Endothelial cell of umbilical vein (primary cell): Measurements from ENCODE around the gene CD1E. TPM values are rescaled to one million over a fixed set of nuclear protein-coding genes. Genes with fewer than 3 reads are reported as not detected.

Experiments used
- BruUV-seq: library from RNA; stranded (reverse); fragments of 400-500 nt; replicated peaks from 2 replicates; lab custom pipeline; 2021; lab: Mats Ljungman, UMichigan
- CTCF ChIA-PET: fragments of 300-600, 350-600 bp; sonication (Branson Sonifier 250); formaldehyde crosslinking; loops from one replicate; lab custom pipeline; 2021; ENCODE audit warnings: antibody characterized with exemption, inconsistent platforms; lab: Charles Lee
- POLR2A ChIA-PET: fragments of 300-600, 350-600 bp; sonication (Branson Sonifier 250); formaldehyde crosslinking; loops from one replicate; lab custom pipeline; 2021; ENCODE audit warnings: antibody characterized with exemption, inconsistent platforms; lab: Charles Lee
- DNase-seq: peaks from one replicate; pipeline ENCODE4 v3.0.0-alpha.2; 2011; ENCODE audit warnings: low read depth, low spot score
- FAIRE-seq: peaks from 2 replicates; lab custom pipeline; 2011; peaks lifted over from hg19 to GRCh38; lab: Jason Lieb, UNC
- H2AFZ ChIP-seq: 2 replicates; pipeline ENCODE4 v1.6.0; 2012; ENCODE audit warnings: low read depth, low read length, control low read depth, inconsistent platforms
- H3K27ac ChIP-seq: 2 replicates; pipeline ENCODE4 v1.5.1; 2011; ENCODE audit warnings: low read depth, mild to moderate bottlenecking, control low read depth, low read length, moderate library complexity; ENCODE audit not compliant: insufficient read depth
- H3K27me3 ChIP-seq, 2 experiments: 2 replicates each; pipeline versions ENCODE4 v1.6.0 to v1.6.1; 2011; ENCODE audit warnings: low read length in 2 of 2, mixed read lengths in 1 of 2; ENCODE audit not compliant: control insufficient read depth in 2 of 2, insufficient read depth in 2 of 2
- H3K36me3 ChIP-seq, 2 experiments: 2 replicates in 1 of 2; 3 replicates in 1 of 2; pipeline ENCODE4 v1.5.1; 2011; ENCODE audit warnings: low read length in 2 of 2, mild to moderate bottlenecking in 1 of 2, moderate library complexity in 1 of 2; ENCODE audit not compliant: control insufficient read depth in 2 of 2, insufficient read depth in 2 of 2; ENCODE audit errors: extremely low read depth in 1 of 2
- H3K4me1 ChIP-seq: 3 replicates; pipeline ENCODE4 v1.5.1; 2011; ENCODE audit warnings: mild to moderate bottlenecking, low read length; ENCODE audit not compliant: control insufficient read depth, insufficient read depth; ENCODE audit errors: extremely low read depth
- H3K4me2 ChIP-seq: 2 replicates; pipeline ENCODE4 v1.6.1; 2011; ENCODE audit warnings: low read length, control low read depth, mixed read lengths; ENCODE audit not compliant: insufficient read depth
- H3K4me3 ChIP-seq, 3 experiments: fragments of 200-600 bp in 1 of 3; sonication (generic), shearing (Covaris generic) in 1 of 3; replicated peaks in 1 of 3; 2 replicates each; pipeline ENCODE4 v1.5.1; 2011 to 2016; ENCODE audit warnings: control low read depth in 3 of 3, low read length in 3 of 3, mild to moderate bottlenecking in 2 of 3, inconsistent platforms in 1 of 3, low read depth in 1 of 3, moderate library complexity in 1 of 3; ENCODE audit not compliant: insufficient read depth in 1 of 3
- H3K79me2 ChIP-seq: 2 replicates; pipeline ENCODE4 v1.6.0; 2012; ENCODE audit warnings: low read length, inconsistent platforms; ENCODE audit not compliant: control insufficient read depth, insufficient read depth
- H3K9ac ChIP-seq: replicated peaks from 2 replicates; pipeline ENCODE3; 2011; ENCODE audit warnings: low read length, control low read depth; ENCODE audit not compliant: insufficient read depth; ENCODE audit errors: extremely low read depth
- H3K9me1 ChIP-seq: replicated peaks from 3 replicates; pipeline ENCODE4 v1.6.0; 2011; ENCODE audit warnings: mild to moderate bottlenecking, low read length; ENCODE audit not compliant: control insufficient read depth, insufficient read depth; ENCODE audit errors: extremely low read depth
- H3K9me3 ChIP-seq: replicated peaks from 2 replicates; pipeline ENCODE4 v1.5.1; 2012; ENCODE audit warnings: low read length, inconsistent platforms; ENCODE audit not compliant: control insufficient read depth, insufficient read depth
- H4K20me1 ChIP-seq: replicated peaks from 2 replicates; pipeline ENCODE3; 2011; ENCODE audit warnings: mild to moderate bottlenecking, low read length; ENCODE audit not compliant: control insufficient read depth, insufficient read depth; ENCODE audit errors: extremely low read depth
- CTCF ChIP-seq, 2 donors: IDR thresholded peaks; 1 replicate in 1 of 2; 2 replicates in 1 of 2; pipeline ENCODE4 v1.5.1; 2011; ENCODE audit warnings: low read length in 2 of 2, mild to moderate bottlenecking in 2 of 2, moderate library complexity in 2 of 2, control low read depth in 1 of 2, inconsistent platforms in 1 of 2, low read depth in 1 of 2; ENCODE audit not compliant: insufficient read depth in 1 of 2; ENCODE audit errors: extremely low read depth in 1 of 2
- GATA2 ChIP-seq: IDR thresholded peaks from 2 replicates; pipeline ENCODE4 v1.7.0; 2011; ENCODE audit warnings: low read depth, mild to moderate bottlenecking, moderate library complexity, mixed read lengths, low read length; ENCODE audit not compliant: insufficient read length, insufficient read depth
- JUN ChIP-seq: IDR thresholded peaks from 2 replicates; pipeline ENCODE4 v1.6.1; 2011; ENCODE audit warnings: borderline replicate concordance, low read depth; ENCODE audit not compliant: insufficient read length, insufficient read depth
- MYC ChIP-seq: IDR thresholded peaks from one replicate; pipeline ENCODE4 v1.6.1; 2011; ENCODE audit warnings: mild to moderate bottlenecking, low read depth, low read length
- POLR2A ChIP-seq: IDR thresholded peaks from 2 replicates; pipeline ENCODE4 v1.6.1; 2012; ENCODE audit warnings: low read depth, mild to moderate bottlenecking, control low read depth, low read length
- POLR2AphosphoS5 ChIP-seq: IDR thresholded peaks from 2 replicates; pipeline ENCODE4 v1.6.1; 2012; ENCODE audit warnings: low read depth, mild to moderate bottlenecking, control low read depth, low read length, moderate library complexity; ENCODE audit not compliant: insufficient read depth
- dilution Hi-C: fragments of 300-500 bp; cut with MboI; formaldehyde crosslinking; loops from one replicate; pipeline ENCODE4 v1.15.0; 2019; ENCODE audit warnings: low sequenced_read_pairs; ENCODE audit not compliant: extremely low pct_ligation_motif_present
- intact Hi-C: fragments of 100-400 bp; cut with micrococcal nuclease; formaldehyde crosslinking; loops from one replicate; pipeline ENCODE4 v1.10.0; 2022
- polyA plus RNA-seq, 4 experiments: library from polyadenylated mRNA; depleted of rRNA in 3 of 4; stranded (reverse) in 3 of 4; unstranded in 1 of 4; fragments of >200 nt; gene quantifications; 2 replicates each; pipeline versions ENCODE4 v1.2.1 to v1.2.3, GENCODE V29; 2011 to 2012; ENCODE audit warnings: missing spikeins in 1 of 4
- total RNA-seq: library from RNA; stranded (reverse); gene quantifications from 2 replicates; pipeline ENCODE4 v1.2.3, GENCODE V29; 2021

CD1E gene
- total and polyA plus RNA-seq, 2 donors (not counting 3 experiments of a cell fraction or from before 2014, with no cell fraction given) = not detected

- no peak overlapping the region for H3K4me2 ChIP-seq
- H3K27me3 ChIP-seq = no peaks in the 10 kb centered on the region
- H3K79me2 ChIP-seq = no peaks in the 10 kb centered on the region
- no peaks in the 10 kb centered on the region for H3K4me1 ChIP-seq
- BruUV-seq = no TSS peak
- no peak overlapping the region for H3K27ac ChIP-seq
- DNase-seq (no peak), FAIRE-seq (no peak)
- dilution Hi-C loops = no loop called here
- no peaks in the 10 kb centered on the region for H3K9me3 ChIP-seq
- TF ChIP-seq MYC (no peak), CTCF (IDR thresholded peaks at IDR 0.05; ENCODE audit: extremely low read depth in 1 of 2, insufficient read depth in 1 of 2, low read depth in 1 of 2, low read length in 2 of 2) (no peak), POLR2A (no peak), GATA2 (no peak)
- H3K4me3 ChIP-seq = no peak overlapping the region
- no peaks in the 10 kb centered on the region for H4K20me1 ChIP-seq
- H3K9me1 ChIP-seq = no peaks in the 10 kb centered on the region
- no peak overlapping the region for H3K9ac ChIP-seq
- intact Hi-C loops = no loop called here
- ChIA-PET POLR2A (no interaction called here), CTCF (no interaction called here)
- H2AFZ ChIP-seq = no peak overlapping the region
- no peaks in the 10 kb centered on the region for H3K36me3 ChIP-seq
Observed at GRCh38 chr1:158374860-158375259, 21.2 kb downstream of the CD1E start.

- Histone ChIP-seq H3K4me1 (no peaks in the 10 kb centered on the region), H3K9ac (no peak overlapping the region), H4K20me1 (no peaks in the 10 kb centered on the region), H3K79me2 (no peaks in the 10 kb centered on the region), H3K4me3 (no peak overlapping the region), H3K4me2 (no peak overlapping the region), H2AFZ (no peak overlapping the region), H3K9me1 (no peaks in the 10 kb centered on the region), H3K27me3 (no peaks in the 10 kb centered on the region), H3K27ac (no peak overlapping the region), H3K9me3 (no peaks in the 10 kb centered on the region), H3K36me3 (no peaks in the 10 kb centered on the region)
- FAIRE-seq (no peak), DNase-seq (no peak)
- dilution Hi-C loops = no loop called here
- CTCF ChIA-PET = no interaction called here
- BruUV-seq = no TSS peak
- POLR2A ChIA-PET = no interaction called here
- TF ChIP-seq POLR2A = no peak
- no peak for TF ChIP-seq JUN
- no peak for TF ChIP-seq POLR2AphosphoS5
- intact Hi-C loops = no loop called here
Observed at GRCh38 chr1:158390331-158390730, 36.6 kb downstream of the CD1E start.
